Coronary artery (tissue), 2 donors: ENCODE measurements around the gene IMPG2.
"Not testable (repeated sequence)": the region's sequence is repeated elsewhere in the genome, so short reads cannot be mapped to it uniquely, and the experiment has no call there.

ENCODE experiments used
- DNase-seq: peaks from one replicate; pipeline ENCODE4 v3.0.0-alpha.2; 2017; ENCODE audit warnings: low spot score
- H3K27ac ChIP-seq, 2 donors: fragments of 200-600 bp; sonication (generic); one replicate each; pipeline ENCODE4 v1.5.1; 2016 to 2019
- H3K4me3 ChIP-seq: fragments of 200-600 bp; sonication (generic); 2 replicates; pipeline ENCODE4 v1.5.1; 2016; ENCODE audit warnings: mild to moderate bottlenecking, moderate library complexity
- TF ChIP-seq, protein P1 (sequence below): fragments of 200-600 bp; sonication (generic); IDR thresholded peaks from one replicate; pipeline ENCODE4 v1.5.1; 2019; ENCODE audit warnings: antibody characterized with exemption

Gene IMPG2

DNA sequence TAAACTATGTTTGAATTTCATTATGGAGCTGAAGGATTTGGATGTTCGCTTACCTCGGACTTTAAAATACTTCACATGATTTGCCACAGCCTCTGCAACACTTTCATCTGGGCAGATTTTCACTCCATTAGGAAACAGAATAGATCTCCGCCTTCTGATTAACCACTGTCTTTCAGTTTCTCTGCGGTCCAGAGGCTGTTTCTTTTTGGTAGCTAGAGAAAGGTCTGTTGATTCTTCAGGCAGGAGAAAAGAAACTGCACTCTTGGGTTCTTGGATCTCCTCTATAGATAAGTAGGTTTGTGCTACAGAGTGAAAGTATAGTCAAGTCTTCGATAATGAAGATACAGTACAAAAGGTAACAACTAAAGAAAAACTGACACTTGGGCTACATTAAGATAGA, 844 bp downstream of the IMPG2 start:
- H3K4me3 ChIP-seq, result no peak overlapping the region
- TF ChIP-seq, protein P1, sequence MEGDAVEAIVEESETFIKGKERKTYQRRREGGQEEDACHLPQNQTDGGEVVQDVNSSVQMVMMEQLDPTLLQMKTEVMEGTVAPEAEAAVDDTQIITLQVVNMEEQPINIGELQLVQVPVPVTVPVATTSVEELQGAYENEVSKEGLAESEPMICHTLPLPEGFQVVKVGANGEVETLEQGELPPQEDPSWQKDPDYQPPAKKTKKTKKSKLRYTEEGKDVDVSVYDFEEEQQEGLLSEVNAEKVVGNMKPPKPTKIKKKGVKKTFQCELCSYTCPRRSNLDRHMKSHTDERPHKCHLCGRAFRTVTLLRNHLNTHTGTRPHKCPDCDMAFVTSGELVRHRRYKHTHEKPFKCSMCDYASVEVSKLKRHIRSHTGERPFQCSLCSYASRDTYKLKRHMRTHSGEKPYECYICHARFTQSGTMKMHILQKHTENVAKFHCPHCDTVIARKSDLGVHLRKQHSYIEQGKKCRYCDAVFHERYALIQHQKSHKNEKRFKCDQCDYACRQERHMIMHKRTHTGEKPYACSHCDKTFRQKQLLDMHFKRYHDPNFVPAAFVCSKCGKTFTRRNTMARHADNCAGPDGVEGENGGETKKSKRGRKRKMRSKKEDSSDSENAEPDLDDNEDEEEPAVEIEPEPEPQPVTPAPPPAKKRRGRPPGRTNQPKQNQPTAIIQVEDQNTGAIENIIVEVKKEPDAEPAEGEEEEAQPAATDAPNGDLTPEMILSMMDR, result no peak
- DNase-seq, result no peak
- H3K27ac ChIP-seq, result no peak overlapping the region

- H3K4me3 ChIP-seq, result no peak overlapping the region
- H3K27ac ChIP-seq, result no peak overlapping the region
- no peak for DNase-seq
- TF ChIP-seq, protein P1, result no peak
These were observed 7.8 kb downstream of the IMPG2 start for GRCh38 chr3:101312545-101312944.

DNA sequence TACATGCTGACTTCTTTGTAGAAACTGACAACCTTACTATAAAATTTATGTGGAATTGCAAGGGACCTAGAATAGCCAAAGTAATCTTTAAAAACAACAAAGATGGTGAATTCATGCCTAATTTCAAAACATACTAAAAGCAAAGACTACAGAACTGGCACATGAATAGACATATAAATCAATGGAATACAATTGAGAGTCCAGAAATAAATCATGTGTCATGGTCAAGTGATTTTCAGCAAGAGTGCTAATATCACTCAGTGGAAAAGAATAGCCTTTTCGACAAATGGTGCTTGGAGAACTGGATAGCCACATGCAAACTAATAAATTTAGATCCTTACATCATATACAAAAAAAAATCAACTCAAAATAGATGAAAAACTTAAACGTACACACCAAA, 8.7 kb downstream of the IMPG2 start:
- DNase-seq, result no peak
- Histone ChIP-seq H3K4me3 (no peak overlapping the region), H3K27ac (no peak overlapping the region)
- TF ChIP-seq, protein P1, result no peak

- H3K27ac ChIP-seq, result no peak overlapping the region
- TF ChIP-seq, protein P1, result no peak
These were observed 9.4 kb downstream of the IMPG2 start for GRCh38 chr3:101310978-101311375.

DNA sequence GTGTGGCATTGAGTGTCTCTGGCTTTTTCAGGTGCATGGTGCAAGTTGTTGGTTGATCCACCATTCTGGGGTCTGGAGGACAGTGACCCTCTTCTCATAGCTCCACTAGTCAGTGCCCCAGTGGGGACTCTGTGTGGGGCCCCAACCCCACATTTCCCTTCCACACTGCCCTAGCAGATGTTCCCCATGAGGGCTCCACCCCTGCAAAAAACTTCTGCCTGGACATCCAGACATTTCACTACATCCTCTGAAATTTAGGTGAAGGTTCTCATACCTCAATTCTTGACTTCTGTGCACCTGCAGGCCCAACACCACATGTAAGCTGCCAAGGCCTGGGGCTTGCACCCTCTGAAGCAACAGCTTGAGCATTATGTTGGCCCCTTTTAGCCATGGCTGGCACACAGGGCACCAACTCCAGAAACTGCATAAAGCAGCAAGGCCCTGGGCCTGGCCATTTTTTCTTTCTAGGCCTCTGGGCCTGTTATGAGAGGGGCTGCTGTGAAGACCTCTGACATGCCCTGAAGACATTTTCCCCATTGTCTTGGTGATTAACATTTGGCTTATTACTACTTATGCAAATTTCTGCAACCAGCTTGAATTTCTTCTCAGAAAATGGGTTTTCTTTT, 12.1 kb downstream of the IMPG2 start:
- H3K4me3 ChIP-seq, result not testable (repeated sequence)

More at GRCh38 chr3:101310978-101311375, 9.4 kb downstream of the IMPG2 start:
- DNase-seq, result no peak
- no peak overlapping the region for H3K4me3 ChIP-seq

DNA sequence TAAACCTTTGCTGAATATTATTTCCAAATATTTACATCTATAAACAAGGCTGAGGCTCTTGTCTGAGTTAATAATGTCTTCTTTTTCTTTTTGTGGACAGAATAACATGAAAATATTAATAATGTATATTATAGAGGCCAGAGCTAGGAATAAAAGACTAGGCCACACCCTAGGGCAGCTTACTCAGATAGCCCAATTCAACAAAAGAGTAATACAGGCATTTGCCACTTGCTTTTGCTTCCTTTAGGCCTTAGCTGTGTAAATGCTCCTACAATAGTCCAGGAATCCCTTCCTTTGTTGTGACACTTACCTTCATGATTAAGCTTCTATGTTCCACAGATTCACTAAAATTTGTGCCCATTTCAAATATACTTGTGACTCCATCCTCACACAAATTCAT, 16.5 kb downstream of the IMPG2 start:
- H3K27ac ChIP-seq, result no peak overlapping the region
- no peak for DNase-seq
- TF ChIP-seq, protein P1, result no peak
- H3K4me3 ChIP-seq, result no peak overlapping the region

More for the DNA sequence above, 12.1 kb downstream of the IMPG2 start:
- not testable (repeated sequence) for H3K27ac ChIP-seq, DNase-seq

- Histone ChIP-seq H3K27ac (no peak overlapping the region), H3K4me3 (no peak overlapping the region)
- TF ChIP-seq, protein P1, result no peak
- no peak for DNase-seq
These were observed 17.2 kb downstream of the IMPG2 start for GRCh38 chr3:101303089-101303731.
